Activated T-cell treated with anti-CD3 and anti-CD28 coated beads, Interleukin-2, amount 50 U/mL, for 72 hours (primary cell): ENCODE data around the gene PCDHB12. TPM values are rescaled to one million over a fixed set of nuclear protein-coding genes. Genes with fewer than 3 reads are reported as not detected.

ENCODE experiments used
- ATAC-seq, 2 donors: fragments of 150-1000 bp; cut with Tn5 transposase; replicated peaks in 1 of 2; 2 replicates each; pipeline ENCODE4 v1.10.0; 2021; ENCODE audit warnings: moderate library complexity in 2 of 2, mild to moderate bottlenecking in 1 of 2
- DNase-seq, 2 donors: peaks; one replicate each; pipeline ENCODE4 v3.0.0; 2021 to 2022; ENCODE audit warnings: mixed read lengths in 1 of 2
- H3K27ac Mint-ChIP-seq: one replicate; pipeline ENCODE4 v1.8.0; 2022; ENCODE audit warnings: mild to moderate bottlenecking, moderate library complexity, mixed read lengths
- H3K27me3 Mint-ChIP-seq: one replicate; pipeline ENCODE4 v1.8.0; 2022; ENCODE audit warnings: low read depth, mixed read lengths
- H3K36me3 Mint-ChIP-seq, 2 donors: one replicate each; pipeline ENCODE4 v1.8.0; 2022; ENCODE audit warnings: mixed read lengths in 2 of 2, mild to moderate bottlenecking in 1 of 2; ENCODE audit not compliant: insufficient read depth in 2 of 2
- H3K4me1 Mint-ChIP-seq: one replicate; pipeline ENCODE4 v1.8.0; 2022; ENCODE audit warnings: low read depth, mixed read lengths
- H3K4me3 Mint-ChIP-seq, 2 donors: one replicate each; pipeline ENCODE4 v1.8.0; 2022; ENCODE audit warnings: mild to moderate bottlenecking in 2 of 2, mixed read lengths in 2 of 2, moderate library complexity in 2 of 2
- H3K9me3 Mint-ChIP-seq, 2 donors: one replicate each; pipeline ENCODE4 v1.8.0; 2022; ENCODE audit warnings: mixed read lengths in 2 of 2
- total RNA-seq, 2 donors: library from RNA; stranded (reverse); gene quantifications; one replicate each; pipeline ENCODE4 v1.2.3, GENCODE V29; 2022

The PCDHB12 gene
- total RNA-seq, 2 donors from 2014 or later = not detected

GRCh38 chr5:141250576-141250975, 42.1 kb downstream of the PCDHB12 start:
- no peaks in the 10 kb centered on the region for H3K27me3 Mint-ChIP-seq
- H3K9me3 Mint-ChIP-seq = peaks cover 18 to 24% of the 10 kb centered on the region in 2 donors
- no peak overlapping the region for H3K4me3 Mint-ChIP-seq

GRCh38 chr5:141258464-141258863, 49.9 kb downstream of the PCDHB12 start:
- peaks cover 17 to 26% of the 10 kb centered on the region in 2 donors for H3K9me3 Mint-ChIP-seq
- peak overlapping the region; percentile 48 for H3K27ac Mint-ChIP-seq
- H3K27me3 Mint-ChIP-seq = no peaks in the 10 kb centered on the region
- no peak for DNase-seq
- no peaks in the 10 kb centered on the region for H3K4me1 Mint-ChIP-seq
- no peak overlapping the region for H3K4me3 Mint-ChIP-seq
- ATAC-seq = no peak
- peaks cover 21 to 47% of the 10 kb centered on the region in 2 donors for H3K36me3 Mint-ChIP-seq

More at GRCh38 chr5:141250576-141250975, 42.1 kb downstream of the PCDHB12 start:
- no peaks in the 10 kb centered on the region for H3K4me1 Mint-ChIP-seq
- ATAC-seq = no peak
- DNase-seq = no peak
- no peak overlapping the region for H3K27ac Mint-ChIP-seq
- peaks cover 19 to 25% of the 10 kb centered on the region in 2 donors for H3K36me3 Mint-ChIP-seq

GRCh38 chr5:141258948-141259347, 50.4 kb downstream of the PCDHB12 start:
- DNase-seq = no peak
- no peak overlapping the region for H3K27ac Mint-ChIP-seq
- no peak overlapping the region for H3K4me3 Mint-ChIP-seq
- H3K36me3 Mint-ChIP-seq = peaks cover 23 to 46% of the 10 kb centered on the region in 2 donors
- H3K4me1 Mint-ChIP-seq = no peaks in the 10 kb centered on the region
- H3K27me3 Mint-ChIP-seq = no peaks in the 10 kb centered on the region
- ATAC-seq = no peak
- peaks cover 17 to 27% of the 10 kb centered on the region in 2 donors for H3K9me3 Mint-ChIP-seq

- peaks cover 20 to 43% of the 10 kb centered on the region in 2 donors for H3K36me3 Mint-ChIP-seq
- no peaks in the 10 kb centered on the region for H3K4me1 Mint-ChIP-seq
- no peaks in the 10 kb centered on the region for H3K27me3 Mint-ChIP-seq
- DNase-seq (no peak), ATAC-seq (no peak)
- peaks cover 14 to 32% of the 10 kb centered on the region in 2 donors for H3K9me3 Mint-ChIP-seq
- no peak overlapping the region for H3K4me3 Mint-ChIP-seq
- no peak overlapping the region for H3K27ac Mint-ChIP-seq
Observed at GRCh38 chr5:141260458-141261237, 52.1 kb downstream of the PCDHB12 start.

GRCh38 chr5:141261238-141261546, 52.7 kb downstream of the PCDHB12 start:
- Mint-ChIP-seq H3K9me3 (peaks cover 18 to 37% of the 10 kb centered on the region in 2 donors), H3K27me3 (no peaks in the 10 kb centered on the region), H3K36me3 (peaks cover 24 to 40% of the 10 kb centered on the region in 2 donors), H3K27ac (no peak overlapping the region), H3K4me1 (no peaks in the 10 kb centered on the region), H3K4me3 (no peak overlapping the region)
- no peak for ATAC-seq
- DNase-seq = no peak

Other genes with a start within 250 kb of the PCDHB12 start
- not detected for gene PCDHAC2, start 242.2 kb upstream of the PCDHB12 start, total RNA-seq
- not detected for gene PCDHB1, start 157.3 kb upstream of the PCDHB12 start, total RNA-seq
- not detected for gene PCDHB2, start 114.1 kb upstream of the PCDHB12 start, total RNA-seq
- gene PCDHB3, start 108.2 kb upstream of the PCDHB12 start, total RNA-seq = not detected
- not detected for gene PCDHB4, start 86.9 kb upstream of the PCDHB12 start, total RNA-seq
- not detected for gene PCDHB5, start 73.5 kb upstream of the PCDHB12 start, total RNA-seq
- not detected for gene PCDHB6, start 58.7 kb upstream of the PCDHB12 start, total RNA-seq
- not detected for gene PCDHB7, start 36.1 kb upstream of the PCDHB12 start, total RNA-seq
- gene PCDHB8, start 30.9 kb upstream of the PCDHB12 start, total RNA-seq = not detected
- not detected for gene PCDHB16, start 26.3 kb upstream of the PCDHB12 start, total RNA-seq
- gene PCDHB9, start 21.6 kb upstream of the PCDHB12 start, total RNA-seq = under 1 TPM in 1 of 2 donors, not detected in 1; 0.05 TPM
- gene PCDHB10, start 16.4 kb upstream of the PCDHB12 start, total RNA-seq = not detected
- gene PCDHB11, start 9.1 kb upstream of the PCDHB12 start, total RNA-seq = not detected
- gene PCDHB13, start 5.2 kb downstream of the PCDHB12 start, total RNA-seq = not detected
- gene PCDHB14, start 14.6 kb downstream of the PCDHB12 start, total RNA-seq = not detected
- gene PCDHB15, start 36.7 kb downstream of the PCDHB12 start, total RNA-seq = not detected
- gene SLC25A2, start 95.3 kb downstream of the PCDHB12 start, total RNA-seq = under 1 TPM; 0.46 to 0.63 TPM
- gene TAF7, start 112.1 kb downstream of the PCDHB12 start, total RNA-seq = 10 to 100 TPM; 56.7 to 62.5 TPM
- gene PCDHGA1, start 121.8 kb downstream of the PCDHB12 start, total RNA-seq = under 1 TPM; 0.05 TPM
- under 1 TPM in 1 of 2 donors, not detected in 1; 0.07 TPM for gene PCDHGA2, start 130.0 kb downstream of the PCDHB12 start, total RNA-seq
- under 1 TPM in 1 of 2 donors, not detected in 1; 0.12 TPM for gene PCDHGA3, start 135.1 kb downstream of the PCDHB12 start, total RNA-seq
- under 1 TPM in 1 of 2 donors, not detected in 1; 0.19 TPM for gene PCDHGB1, start 141.4 kb downstream of the PCDHB12 start, total RNA-seq
- under 1 TPM; 0.25 to 0.26 TPM for gene PCDHGA4, start 146.3 kb downstream of the PCDHB12 start, total RNA-seq
- gene PCDHGB2, start 151.3 kb downstream of the PCDHB12 start, total RNA-seq = under 1 TPM; 0.28 to 0.34 TPM
- under 1 TPM in 1 of 2 donors, not detected in 1; 0.12 TPM for gene PCDHGA5, start 155.4 kb downstream of the PCDHB12 start, total RNA-seq
- gene PCDHGB3, start 161.5 kb downstream of the PCDHB12 start, total RNA-seq = under 1 TPM; 0.19 to 0.28 TPM
- gene PCDHGA6, start 165.2 kb downstream of the PCDHB12 start, total RNA-seq = under 1 TPM; 0.16 to 0.29 TPM
- gene PCDHGA7, start 174.0 kb downstream of the PCDHB12 start, total RNA-seq = under 1 TPM in 1 of 2 donors, not detected in 1; 0.12 TPM
- gene PCDHGB4, start 179.0 kb downstream of the PCDHB12 start, total RNA-seq = not detected
- not detected for gene PCDHGA8, start 183.9 kb downstream of the PCDHB12 start, total RNA-seq
- under 1 TPM; 0.17 to 0.21 TPM for gene PCDHGB5, start 189.2 kb downstream of the PCDHB12 start, total RNA-seq
- gene PCDHGA9, start 194.1 kb downstream of the PCDHB12 start, total RNA-seq = under 1 TPM; 0.09 to 0.10 TPM
- under 1 TPM in 1 of 2 donors, not detected in 1; 0.09 TPM for gene PCDHGB6, start 199.3 kb downstream of the PCDHB12 start, total RNA-seq
- under 1 TPM; 0.12 TPM for gene PCDHGA10, start 204.3 kb downstream of the PCDHB12 start, total RNA-seq
- under 1 TPM in 1 of 2 donors, not detected in 1; 0.17 TPM for gene PCDHGB7, start 209.0 kb downstream of the PCDHB12 start, total RNA-seq
- gene PCDHGA11, start 212.3 kb downstream of the PCDHB12 start, total RNA-seq = under 1 TPM in 1 of 2 donors, not detected in 1; 0.22 TPM
- gene PCDHGA12, start 221.8 kb downstream of the PCDHB12 start, total RNA-seq = under 1 TPM; 0.12 to 0.17 TPM